ENCODE data around the gene C1orf141. TPM values are rescaled to one million over a fixed set of nuclear protein-coding genes. Genes with fewer than 3 reads are reported as not detected.
"Not testable (repeated sequence)": the region's sequence is repeated elsewhere in the genome, so short reads cannot be mapped to it uniquely, and the experiment has no call there.

Gene C1orf141
- total and polyA plus RNA-seq, 2 donors: not detected

- no peak for DNase-seq (ENCODE audit: extremely low spot score)
Measured at GRCh38 chr1:67150931-67151330, 16.2 kb upstream of the C1orf141 start.

GRCh38 chr1:67149179-67149770 is 14.5 kb upstream of the C1orf141 start:
- no peaks in the 10 kb centered on the region for H3K4me1 ChIP-seq (ENCODE audit: insufficient read depth)
- no peak overlapping the region for H3K4me3 ChIP-seq (ENCODE audit: low read depth, low read length)
- no peak overlapping the region for H3K27ac ChIP-seq (ENCODE audit: low read depth)
- H3K36me3 ChIP-seq (ENCODE audit: insufficient read depth): no peaks in the 10 kb centered on the region
- DNase-seq (ENCODE audit: extremely low spot score): peak; percentile 49
- whole genome bisulfite sequencing: 23% methylated on average over 9 of the region's 9 CpGs

More at GRCh38 chr1:67150931-67151330, 16.2 kb upstream of the C1orf141 start:
- 90% methylated on average over 4 of the region's 4 CpGs for WGBS
- H3K4me1 ChIP-seq (ENCODE audit: insufficient read depth): no peaks in the 10 kb centered on the region
- no peak overlapping the region for H3K27ac ChIP-seq (ENCODE audit: low read depth)
- no peak overlapping the region for H3K4me3 ChIP-seq (ENCODE audit: low read depth, low read length)
- H3K36me3 ChIP-seq (ENCODE audit: insufficient read depth): no peaks in the 10 kb centered on the region

- WGBS: 51% methylated on average over 6 of the region's 6 CpGs
- no peak for DNase-seq (ENCODE audit: extremely low spot score)
- Histone ChIP-seq H3K27ac (ENCODE audit: low read depth) (no peak overlapping the region), H3K36me3 (ENCODE audit: insufficient read depth) (no peaks in the 10 kb centered on the region), H3K4me1 (ENCODE audit: insufficient read depth) (no peaks in the 10 kb centered on the region), H3K4me3 (ENCODE audit: low read depth, low read length) (no peak overlapping the region)
Measured at GRCh38 chr1:67148516-67149178, 13.9 kb upstream of the C1orf141 start.

- not testable (repeated sequence) for H3K4me3 ChIP-seq (ENCODE audit: low read depth, low read length); DNase-seq (ENCODE audit: extremely low spot score); H3K4me1 ChIP-seq (ENCODE audit: insufficient read depth); H3K27ac ChIP-seq (ENCODE audit: low read depth); H3K36me3 ChIP-seq (ENCODE audit: insufficient read depth)
- WGBS: 93% methylated on average over 20 of the region's 20 CpGs
Measured at GRCh38 chr1:67147973-67148372, 13.2 kb upstream of the C1orf141 start.

GRCh38 chr1:67146539-67146938 is 11.8 kb upstream of the C1orf141 start:
- H3K4me1 ChIP-seq (ENCODE audit: insufficient read depth): no peaks in the 10 kb centered on the region
- 90% methylated on average over 3 of the region's 3 CpGs for WGBS
- H3K36me3 ChIP-seq (ENCODE audit: insufficient read depth): no peaks in the 10 kb centered on the region
- H3K27ac ChIP-seq (ENCODE audit: low read depth): no peak overlapping the region
- H3K4me3 ChIP-seq (ENCODE audit: low read depth, low read length): no peak overlapping the region
- DNase-seq (ENCODE audit: extremely low spot score): no peak

GRCh38 chr1:67146101-67146500 is 11.3 kb upstream of the C1orf141 start:
- WGBS: 92% methylated on average over 3 of the region's 3 CpGs
- no peaks in the 10 kb centered on the region for H3K36me3 ChIP-seq (ENCODE audit: insufficient read depth)
- no peaks in the 10 kb centered on the region for H3K4me1 ChIP-seq (ENCODE audit: insufficient read depth)
- DNase-seq (ENCODE audit: extremely low spot score): no peak
- no peak overlapping the region for H3K4me3 ChIP-seq (ENCODE audit: low read depth, low read length)
- H3K27ac ChIP-seq (ENCODE audit: low read depth): no peak overlapping the region

GRCh38 chr1:67144696-67145095 is 9.9 kb upstream of the C1orf141 start:
- Histone ChIP-seq H3K4me1 (ENCODE audit: insufficient read depth) (no peaks in the 10 kb centered on the region), H3K4me3 (ENCODE audit: low read depth, low read length) (no peak overlapping the region), H3K27ac (ENCODE audit: low read depth) (no peak overlapping the region), H3K36me3 (ENCODE audit: insufficient read depth) (no peaks in the 10 kb centered on the region)
- WGBS: 77% methylated on average over 2 of the region's 2 CpGs
- DNase-seq (ENCODE audit: extremely low spot score): no peak

GRCh38 chr1:67143966-67144365 is 9.2 kb upstream of the C1orf141 start:
- 86% methylated on average over 3 of the region's 3 CpGs for WGBS
- Histone ChIP-seq H3K4me1 (ENCODE audit: insufficient read depth) (no peaks in the 10 kb centered on the region), H3K36me3 (ENCODE audit: insufficient read depth) (no peaks in the 10 kb centered on the region), H3K4me3 (ENCODE audit: low read depth, low read length) (no peak overlapping the region), H3K27ac (ENCODE audit: low read depth) (no peak overlapping the region)
- DNase-seq (ENCODE audit: extremely low spot score): no peak

GRCh38 chr1:67142931-67143330 is 8.2 kb upstream of the C1orf141 start:
- no peaks in the 10 kb centered on the region for H3K36me3 ChIP-seq (ENCODE audit: insufficient read depth)
- no peak for DNase-seq (ENCODE audit: extremely low spot score)
- whole genome bisulfite sequencing: 52% methylated on average over 3 of the region's 3 CpGs
- no peak overlapping the region for H3K27ac ChIP-seq (ENCODE audit: low read depth)
- no peaks in the 10 kb centered on the region for H3K4me1 ChIP-seq (ENCODE audit: insufficient read depth)
- H3K4me3 ChIP-seq (ENCODE audit: low read depth, low read length): no peak overlapping the region

- 55% methylated on average over 3 of the region's 3 CpGs for WGBS
- H3K4me1 ChIP-seq (ENCODE audit: insufficient read depth); DNase-seq (ENCODE audit: extremely low spot score); H3K4me3 ChIP-seq (ENCODE audit: low read depth, low read length); H3K27ac ChIP-seq (ENCODE audit: low read depth); H3K36me3 ChIP-seq (ENCODE audit: insufficient read depth): not testable (repeated sequence)
Measured at GRCh38 chr1:67141832-67142231, 7.1 kb upstream of the C1orf141 start.

- H3K36me3 ChIP-seq (ENCODE audit: insufficient read depth): no peaks in the 10 kb centered on the region
- WGBS: 72% methylated on average over 2 of the region's 2 CpGs
Measured at GRCh38 chr1:67140460-67140859, 5.7 kb upstream of the C1orf141 start.

GRCh38 chr1:67138813-67139499 is 4.2 kb upstream of the C1orf141 start:
- Histone ChIP-seq H3K4me3 (ENCODE audit: low read depth, low read length) (no peak overlapping the region), H3K36me3 (ENCODE audit: insufficient read depth) (no peaks in the 10 kb centered on the region), H3K4me1 (ENCODE audit: insufficient read depth) (no peaks in the 10 kb centered on the region), H3K27ac (ENCODE audit: low read depth) (no peak overlapping the region)
- 78% methylated on average over 3 of the region's 3 CpGs for WGBS
- DNase-seq (ENCODE audit: extremely low spot score): no peak

More at GRCh38 chr1:67140460-67140859, 5.7 kb upstream of the C1orf141 start:
- Histone ChIP-seq H3K4me1 (ENCODE audit: insufficient read depth) (no peaks in the 10 kb centered on the region), H3K4me3 (ENCODE audit: low read depth, low read length) (no peak overlapping the region), H3K27ac (ENCODE audit: low read depth) (no peak overlapping the region)
- no peak for DNase-seq (ENCODE audit: extremely low spot score)

GRCh38 chr1:67137307-67137753 is 2.6 kb upstream of the C1orf141 start:
- DNase-seq (ENCODE audit: extremely low spot score): no peak
- Histone ChIP-seq H3K4me1 (ENCODE audit: insufficient read depth) (no peaks in the 10 kb centered on the region), H3K4me3 (ENCODE audit: low read depth, low read length) (no peak overlapping the region), H3K27ac (ENCODE audit: low read depth) (no peak overlapping the region), H3K36me3 (ENCODE audit: insufficient read depth) (no peaks in the 10 kb centered on the region)
- WGBS: 65% methylated on average over 4 of the region's 4 CpGs

GRCh38 chr1:67135354-67135753 is 584 bp upstream of the C1orf141 start:
- no peaks in the 10 kb centered on the region for H3K36me3 ChIP-seq (ENCODE audit: insufficient read depth)
- H3K4me3 ChIP-seq (ENCODE audit: low read depth, low read length): no peak overlapping the region
- DNase-seq (ENCODE audit: extremely low spot score): peak; percentile 58
- WGBS: 31% methylated on average over 2 of the region's 2 CpGs
- no peak overlapping the region for H3K27ac ChIP-seq (ENCODE audit: low read depth)
- no peaks in the 10 kb centered on the region for H3K4me1 ChIP-seq (ENCODE audit: insufficient read depth)
